Neural cell (in vitro differentiated cells): Measurements from ENCODE around the gene MAGI2. TPM values are rescaled to one million over a fixed set of nuclear protein-coding genes. Genes with fewer than 3 reads are reported as not detected.

Source experiments
- H2AFZ ChIP-seq: fragments of 200-600, 300-800 bp; sonication (generic), shearing (Covaris generic); 2 replicates; pipeline ENCODE4 v1.6.0; 2014; ENCODE audit warnings: low read depth, mild to moderate bottlenecking, antibody characterized with exemption, low read length, moderate library complexity
- H3F3A ChIP-seq: fragments of 200-600 bp; shearing (Covaris generic); 2 replicates; pipeline ENCODE4 v1.6.1; 2016; ENCODE audit warnings: mild to moderate bottlenecking, moderate library complexity, mixed read lengths, antibody characterized with exemption, low read length; ENCODE audit not compliant: insufficient read depth, poor library complexity, severe bottlenecking
- H3K27ac ChIP-seq: fragments of 200-600, 300-800 bp; sonication (generic), shearing (Covaris generic); 2 replicates; pipeline ENCODE4 v1.5.1; 2014; ENCODE audit warnings: mild to moderate bottlenecking, low read length, moderate library complexity
- H3K27me3 ChIP-seq: fragments of 300-800, 200-600 bp; sonication (generic), shearing (Covaris generic); 2 replicates; pipeline ENCODE4 v1.6.0; 2014; ENCODE audit warnings: mild to moderate bottlenecking, low read depth, low read length, moderate library complexity; ENCODE audit not compliant: insufficient read depth
- H3K36me3 ChIP-seq: fragments of 300-800, 200-600 bp; sonication (generic), shearing (Covaris generic); 2 replicates; pipeline ENCODE4 v1.5.1; 2014; ENCODE audit warnings: mild to moderate bottlenecking, antibody characterized with exemption, low read length, moderate library complexity; ENCODE audit not compliant: insufficient read depth
- H3K4me2 ChIP-seq: fragments of 300-800, 200-600 bp; sonication (generic), shearing (Covaris generic); 2 replicates; pipeline ENCODE4 v1.6.0; 2014; ENCODE audit warnings: mild to moderate bottlenecking, low read length
- H3K4me3 ChIP-seq: fragments of 300-800, 200-600 bp; sonication (generic), shearing (Covaris generic); 2 replicates; pipeline ENCODE4 v1.5.1; 2014; ENCODE audit warnings: mild to moderate bottlenecking, low read length, moderate library complexity
- H3K79me2 ChIP-seq: fragments of 200-600 bp; shearing (Covaris generic); replicated peaks from 2 replicates; pipeline ENCODE4 v1.6.0; 2014; ENCODE audit warnings: mild to moderate bottlenecking, low read length, moderate library complexity; ENCODE audit not compliant: insufficient read depth
- H3K9ac ChIP-seq: fragments of 300-800, 200-600 bp; sonication (generic), shearing (Covaris generic); 2 replicates; pipeline ENCODE4 v1.6.1; 2016; ENCODE audit warnings: mild to moderate bottlenecking, low read length, mixed read lengths
- H3K9me2 ChIP-seq: fragments of 200-600 bp; shearing (Covaris generic); 2 replicates; pipeline ENCODE4 v1.6.1; 2016; ENCODE audit warnings: mild to moderate bottlenecking, low read length, mixed read lengths; ENCODE audit not compliant: insufficient read depth
- H3K9me3 ChIP-seq: fragments of 200-600, 300-800 bp; sonication (generic), shearing (Covaris generic); 2 replicates; pipeline ENCODE4 v1.6.1; 2016; ENCODE audit warnings: mild to moderate bottlenecking, mixed run types, low read length, moderate library complexity, mixed read lengths
- H4K20me1 ChIP-seq: fragments of 200-600 bp; shearing (Covaris generic); 2 replicates; pipeline ENCODE4 v1.6.1; 2016; ENCODE audit warnings: mild to moderate bottlenecking, mixed run types; ENCODE audit not compliant: insufficient read depth
- CTCF ChIP-seq: fragments of 450-650 bp; IDR thresholded peaks from 2 replicates; pipeline ENCODE4 v1.5.1; 2014; ENCODE audit warnings: antibody characterized with exemption, mild to moderate bottlenecking, moderate library complexity; ENCODE audit not compliant: poor library complexity, severe bottlenecking
- EP300 ChIP-seq: fragments of 450-650 bp; conservative IDR thresholded peaks from 2 replicates; pipeline ENCODE4 v1.6.1; 2014; ENCODE audit warnings: antibody characterized with exemption, mild to moderate bottlenecking, moderate library complexity; ENCODE audit not compliant: poor library complexity, severe bottlenecking
- EZH2 ChIP-seq: fragments of 200-600, 300-800 bp; shearing (Covaris generic), sonication (generic); IDR thresholded peaks from 2 replicates; pipeline ENCODE4 v1.6.1; 2014; ENCODE audit warnings: antibody characterized with exemption, low read length, borderline replicate concordance, mild to moderate bottlenecking; ENCODE audit not compliant: insufficient read depth, poor library complexity, severe bottlenecking
- MXI1 ChIP-seq: fragments of 450-650 bp; conservative IDR thresholded peaks from 2 replicates; pipeline ENCODE4 v1.6.1; 2014; ENCODE audit warnings: antibody characterized with exemption, mild to moderate bottlenecking; ENCODE audit not compliant: poor library complexity, severe bottlenecking
- POLR2AphosphoS5 ChIP-seq: IDR thresholded peaks from 2 replicates; pipeline ENCODE4 v1.6.1; 2012
- RAD21 ChIP-seq: fragments of 450-650 bp; conservative IDR thresholded peaks from 2 replicates; pipeline ENCODE4 v1.6.1; 2014; ENCODE audit warnings: antibody characterized with exemption, mild to moderate bottlenecking, moderate library complexity
- REST ChIP-seq: IDR thresholded peaks from 2 replicates; pipeline ENCODE4 v1.6.1; 2012; ENCODE audit warnings: borderline replicate concordance
- SMC3 ChIP-seq: fragments of 450-650 bp; conservative IDR thresholded peaks from 2 replicates; pipeline ENCODE4 v1.6.1; 2014; ENCODE audit warnings: antibody characterized with exemption, mild to moderate bottlenecking, moderate library complexity; ENCODE audit not compliant: poor library complexity
- TAF1 ChIP-seq: IDR thresholded peaks from 2 replicates; pipeline ENCODE4 v1.6.1; 2012; ENCODE audit warnings: low read depth
- polyA plus RNA-seq: library from polyadenylated mRNA; depleted of rRNA; stranded (reverse); fragments of >200 nt; gene quantifications from 2 replicates; pipeline ENCODE4 v1.2.3, GENCODE V29; 2014

The MAGI2 gene
- polyA plus RNA-seq, 1 donor from 2014 or later, result 19.3 TPM

- H3K4me3 ChIP-seq, result no peak overlapping the region
- no peaks in the 10 kb centered on the region for H3K79me2 ChIP-seq
- H3F3A ChIP-seq, result no peaks in the 10 kb centered on the region
- H4K20me1 ChIP-seq, result no peaks in the 10 kb centered on the region
- H3K9ac ChIP-seq, result no peak overlapping the region
- H3K9me2 ChIP-seq, result no peaks in the 10 kb centered on the region
- H3K9me3 ChIP-seq, result no peaks in the 10 kb centered on the region
- H3K36me3 ChIP-seq, result no peaks in the 10 kb centered on the region
- no peak overlapping the region for H3K4me2 ChIP-seq
- H3K27ac ChIP-seq, result no peak overlapping the region
- H3K27me3 ChIP-seq, result no peaks in the 10 kb centered on the region
- no peak overlapping the region for H2AFZ ChIP-seq
- no peak for TF ChIP-seq MXI1
- no peak for TF ChIP-seq CTCF
- TF ChIP-seq SMC3, result no peak
- no peak for TF ChIP-seq EZH2
- TF ChIP-seq TAF1, result no peak
- no peak for TF ChIP-seq EP300
- no peak for TF ChIP-seq RAD21
- no peak for TF ChIP-seq REST
Measured at GRCh38 chr7:79301419-79301818, 152.0 kb downstream of the MAGI2 start.

- H3K4me2 ChIP-seq, result no peak overlapping the region
Measured at GRCh38 chr7:79300573-79300972, 152.9 kb downstream of the MAGI2 start.

More at GRCh38 chr7:79300573-79300972, 152.9 kb downstream of the MAGI2 start:
- Histone ChIP-seq H3K9me3 (no peaks in the 10 kb centered on the region), H3F3A (no peaks in the 10 kb centered on the region), H3K79me2 (no peaks in the 10 kb centered on the region), H3K27me3 (no peaks in the 10 kb centered on the region), H3K27ac (no peak overlapping the region), H3K4me3 (no peak overlapping the region), H4K20me1 (no peaks in the 10 kb centered on the region), H2AFZ (no peak overlapping the region), H3K36me3 (no peaks in the 10 kb centered on the region), H3K9ac (no peak overlapping the region), H3K9me2 (no peaks in the 10 kb centered on the region)
- no peak for TF ChIP-seq EZH2
- no peak for TF ChIP-seq SMC3
- TF ChIP-seq CTCF, result no peak
- TF ChIP-seq RAD21, result no peak
- TF ChIP-seq REST, result no peak
- TF ChIP-seq EP300, result no peak
- TF ChIP-seq POLR2AphosphoS5, result no peak
- TF ChIP-seq TAF1, result no peak
- no peak for TF ChIP-seq MXI1
